ENCODE measurements around the gene TLL2.
"Not testable (repeated sequence)": the region's sequence is repeated elsewhere in the genome, so short reads cannot be mapped to it uniquely, and the experiment has no call there.

The TLL2 gene

GRCh38 chr10:96513698-96514561 lies at the start of gene TLL2:
TSS of gene TLL2 (minus strand) at chr10:96513926. CDS start at chr10:96513685, 241 bp downstream.
- DNase-seq (ENCODE audit: low read depth in 2 of 2) = no peak

- DNase-seq (ENCODE audit: low read depth in 2 of 2) = no peak
Observed at GRCh38 chr10:96560966-96561887, 47.5 kb upstream of the TLL2 start.

- DNase-seq (ENCODE audit: low read depth in 2 of 2) = no peak
Observed at GRCh38 chr10:96560489-96560888, 46.8 kb upstream of the TLL2 start.

- no peak for DNase-seq (ENCODE audit: low read depth in 2 of 2)
Observed at GRCh38 chr10:96556003-96556402, 42.3 kb upstream of the TLL2 start.

GRCh38 chr10:96555330-96555729 lies 41.6 kb upstream of the TLL2 start:
- no peak for DNase-seq (ENCODE audit: low read depth in 2 of 2)

GRCh38 chr10:96548589-96548988 lies 34.9 kb upstream of the TLL2 start:
- DNase-seq (ENCODE audit: low read depth in 2 of 2) = no peak

GRCh38 chr10:96545558-96545957 lies 31.8 kb upstream of the TLL2 start:
- not testable (repeated sequence) for DNase-seq (ENCODE audit: low read depth in 2 of 2)

GRCh38 chr10:96541921-96542320 lies 28.2 kb upstream of the TLL2 start:
- DNase-seq (ENCODE audit: low read depth in 2 of 2) = no peak

GRCh38 chr10:96540240-96540639 lies 26.5 kb upstream of the TLL2 start:
- no peak for DNase-seq (ENCODE audit: low read depth in 2 of 2)

GRCh38 chr10:96538683-96539082 lies 25.0 kb upstream of the TLL2 start:
- DNase-seq (ENCODE audit: low read depth in 2 of 2) = no peak

GRCh38 chr10:96536129-96536528 lies 22.4 kb upstream of the TLL2 start:
- DNase-seq (ENCODE audit: low read depth in 2 of 2) = no peak

- DNase-seq (ENCODE audit: low read depth in 2 of 2) = no peak
Observed at GRCh38 chr10:96532523-96532922, 18.8 kb upstream of the TLL2 start.

GRCh38 chr10:96529634-96530279 lies 16.0 kb upstream of the TLL2 start:
- DNase-seq (ENCODE audit: low read depth in 2 of 2) = no peak

- no peak for DNase-seq (ENCODE audit: low read depth in 2 of 2)
Observed at GRCh38 chr10:96524741-96525140, 11.0 kb upstream of the TLL2 start.

- DNase-seq (ENCODE audit: low read depth in 2 of 2) = no peak
Observed at GRCh38 chr10:96517284-96517683, 3.6 kb upstream of the TLL2 start.

GRCh38 chr10:96516337-96516736 lies 2.6 kb upstream of the TLL2 start:
- DNase-seq (ENCODE audit: low read depth in 2 of 2) = no peak

- DNase-seq (ENCODE audit: low read depth in 2 of 2) = no peak
Observed at GRCh38 chr10:96513305-96513697, 425 bp downstream of the TLL2 start.

- DNase-seq (ENCODE audit: low read depth in 2 of 2) = no peak
Observed at GRCh38 chr10:96512524-96513304, 1.0 kb downstream of the TLL2 start.

- DNase-seq (ENCODE audit: low read depth in 2 of 2) = no peak
Observed at GRCh38 chr10:96511044-96511945, 2.4 kb downstream of the TLL2 start.

GRCh38 chr10:96509017-96509641 lies 4.6 kb downstream of the TLL2 start:
- DNase-seq (ENCODE audit: low read depth in 2 of 2) = no peak

All from stimulated activated CD8-positive, alpha-beta memory T cell treated with anti-CD3 and anti-CD28 coated beads, Interleukin-15, amount 100 ng/mL, for 4 hours (primary cell).